H1 (cell line): ENCODE results near the gene CCDC74A.
"Not testable (repeated sequence)": the region's sequence is repeated elsewhere in the genome, so short reads cannot be mapped to it uniquely, and the experiment has no call there.

ENCODE experiments used
- EP300 ChIP-seq, 2 experiments: IDR thresholded peaks; 1 replicate in 1 of 2; 2 replicates in 1 of 2; pipeline ENCODE4 v1.6.1; 2011 to 2012; ENCODE audit warnings: low read depth in 2 of 2, low read length in 2 of 2, mild to moderate bottlenecking in 2 of 2, borderline replicate concordance in 1 of 2, inconsistent platforms in 1 of 2, moderate library complexity in 1 of 2
- JUND ChIP-seq: IDR thresholded peaks from 2 replicates; pipeline ENCODE4 v1.6.1; 2011; ENCODE audit warnings: mild to moderate bottlenecking, improper control_type of control experiment, low read length
- POLR2A ChIP-seq, 2 experiments: IDR thresholded peaks; 1 replicate in 1 of 2; 2 replicates in 1 of 2; pipeline ENCODE4 v1.6.1; 2011; ENCODE audit warnings: low read depth in 2 of 2, low read length in 2 of 2, mild to moderate bottlenecking in 2 of 2; ENCODE audit errors: control extremely low read depth in 1 of 2
- TAF1 ChIP-seq: IDR thresholded peaks from 2 replicates; pipeline ENCODE4 v1.6.1; 2011; ENCODE audit warnings: mild to moderate bottlenecking, low read depth, low read length

DNA sequence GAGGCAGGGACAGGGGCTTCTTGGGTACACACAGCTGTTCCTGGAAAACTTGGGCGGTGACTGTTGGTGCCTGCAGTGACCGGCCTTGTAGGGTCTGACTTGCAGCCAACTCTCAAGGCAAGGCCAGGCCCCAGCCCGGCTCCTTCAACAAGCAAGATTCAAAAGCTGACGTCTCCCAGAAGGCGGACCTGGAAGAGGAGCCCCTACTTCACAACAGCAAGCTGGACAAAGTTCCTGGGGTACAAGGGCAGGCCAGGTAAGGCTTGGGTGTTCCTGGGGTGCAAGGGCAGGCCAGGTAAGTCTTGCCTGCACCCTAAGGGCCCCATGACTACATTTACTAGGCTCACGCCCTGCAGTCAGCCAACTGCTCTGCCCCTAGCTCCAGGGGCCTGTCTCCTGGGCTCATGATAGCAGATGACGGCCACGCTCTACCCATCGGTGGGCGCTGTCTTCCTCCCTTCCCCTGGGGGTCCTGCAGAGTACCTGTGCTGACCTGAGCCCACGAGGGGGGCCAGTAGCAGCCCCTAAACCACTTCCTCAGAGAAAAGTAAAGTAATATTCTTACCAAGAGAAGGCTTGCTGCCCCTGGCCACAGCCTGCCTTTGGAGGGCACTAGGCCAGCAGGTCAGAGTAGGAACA, 4.0 kb downstream of the CCDC74A start:
- TF ChIP-seq TAF1; POLR2A (IDR thresholded peaks at IDR 0.05; ENCODE audit: control extremely low read depth in 1 of 2, low read depth in 2 of 2, low read length in 2 of 2); JUND; EP300 (IDR thresholded peaks at IDR 0.05; ENCODE audit: borderline replicate concordance in 1 of 2, low read depth in 2 of 2, low read length in 2 of 2): not testable (repeated sequence)
